GM12878 (cell line): ENCODE data around the gene NFKBIB. TPM values are rescaled to one million over a fixed set of nuclear protein-coding genes. Genes with fewer than 3 reads are reported as not detected.
A peak's percentile ranks its signal among the peaks of the same experiment; 100 is the strongest.

Experiments used
- ATAC-seq: fragments of 200-7000 bp; cut with Tn5 transposase; 3 replicates; pipeline ENCODE4 v1.9.1; 2020; ENCODE audit warnings: mild to moderate bottlenecking, moderate library complexity
- BruUV-seq: library from RNA; stranded (reverse); fragments of 400-500 nt; replicated peaks from 2 replicates; lab custom pipeline; 2021; lab: Mats Ljungman, UMichigan
- CTCF ChIA-PET: fragments of 300-600 bp; sonication (Branson Sonifier 250); formaldehyde crosslinking; extraction: SDS; loops from one replicate; lab custom pipeline; 2021; ENCODE audit warnings: inconsistent platforms; lab: Yijun Ruan, JAX
- POLR2A ChIA-PET: fragments of 350-600 bp; formaldehyde crosslinking; extraction: SDS; loops from one replicate; lab custom pipeline; 2021; ENCODE audit warnings: inconsistent platforms; lab: Charles Lee
- RAD21 ChIA-PET: fragments of 300-600 bp; sonication (Branson Sonifier 250); formaldehyde crosslinking; loops from one replicate; lab custom pipeline; 2023; ENCODE audit warnings: antibody characterized with exemption; ENCODE audit not compliant: unreplicated experiment; lab: Charles Lee
- SMC1A ChIA-PET: fragments of 300-600 bp; sonication (Branson Sonifier 250); formaldehyde crosslinking; loops from one replicate; lab custom pipeline; 2023; ENCODE audit not compliant: unreplicated experiment, uncharacterized antibody; lab: Charles Lee
- DNase-seq: peaks from one replicate; pipeline ENCODE4 v3.0.0-alpha.2; 2011; ENCODE audit warnings: low read depth, low spot score
- FAIRE-seq: peaks from 3 replicates; lab custom pipeline; 2011; peaks lifted over from hg19 to GRCh38; lab: Jason Lieb, UNC
- H2AFZ ChIP-seq: 2 replicates; pipeline ENCODE4 v1.6.0; 2011; ENCODE audit warnings: low read depth, low read length, control low read depth; ENCODE audit not compliant: control insufficient read depth
- H3K27ac ChIP-seq: 2 replicates; pipeline ENCODE4 v1.5.1; 2011; ENCODE audit warnings: control low read depth; ENCODE audit not compliant: control insufficient read depth, insufficient read depth
- H3K27me3 ChIP-seq, 2 experiments: replicated peaks in 1 of 2; 2 replicates each; pipeline versions ENCODE4 v1.6.0 to v1.6.1; 2011; ENCODE audit warnings: low read length in 1 of 2; ENCODE audit not compliant: control insufficient read depth in 2 of 2, insufficient read depth in 2 of 2
- H3K36me3 ChIP-seq, 2 experiments: 2 replicates each; pipeline ENCODE4 v1.5.1; 2011; ENCODE audit warnings: low read length in 1 of 2; ENCODE audit not compliant: control insufficient read depth in 2 of 2, insufficient read depth in 2 of 2
- H3K4me1 ChIP-seq: 2 replicates; pipeline ENCODE4 v1.6.1; 2011; ENCODE audit warnings: mild to moderate bottlenecking, low read length, moderate library complexity, mixed read lengths; ENCODE audit not compliant: control insufficient read depth, insufficient read depth
- H3K4me2 ChIP-seq: 2 replicates; pipeline ENCODE4 v1.6.0; 2011; ENCODE audit warnings: control low read depth; ENCODE audit not compliant: control insufficient read depth, insufficient read depth
- H3K4me3 ChIP-seq: fragments of 200-600 bp; sonication (generic); 2 replicates; pipeline ENCODE4 v1.5.1; 2016
- H3K79me2 ChIP-seq: 2 replicates; pipeline ENCODE4 v1.6.0; 2011; ENCODE audit warnings: low read length; ENCODE audit not compliant: control insufficient read depth, insufficient read depth
- H3K9ac ChIP-seq: 2 replicates; pipeline ENCODE4 v1.8.0; 2011; ENCODE audit warnings: low read length, control low read depth, mixed read lengths; ENCODE audit not compliant: control insufficient read depth, insufficient read depth
- H3K9me3 ChIP-seq: replicated peaks from 3 replicates; pipeline ENCODE4 v1.5.1; 2011; ENCODE audit warnings: mild to moderate bottlenecking, low read length; ENCODE audit not compliant: control insufficient read depth, insufficient read depth
- H4K20me1 ChIP-seq: 2 replicates; pipeline ENCODE4 v1.6.0; 2011; ENCODE audit not compliant: control insufficient read depth, insufficient read depth
- ATF7 ChIP-seq: fragments of 450-650 bp; IDR thresholded peaks from 2 replicates; pipeline ENCODE4 v1.6.1; 2016; ENCODE audit warnings: low read depth, mild to moderate bottlenecking
- POLR2A ChIP-seq: IDR thresholded peaks from 2 replicates; pipeline ENCODE4 v1.6.1; 2011; ENCODE audit warnings: low read depth, mild to moderate bottlenecking, low read length
- POLR2AphosphoS2 ChIP-seq: IDR thresholded peaks from 2 replicates; pipeline ENCODE4 v1.6.1; 2011; ENCODE audit warnings: low read depth, mild to moderate bottlenecking, low read length, improper control_type of control experiment, moderate library complexity
- WGBS: methylation state at CpG from one replicate; pipeline ENCODE4 v1.1.6; 2016; ENCODE audit warnings: low lambda C conversion rate; ENCODE audit not compliant: insufficient replicate concordance, insufficient coverage; ENCODE audit errors: missing lambda C conversion rate; 5-methylcytosine and 5-hydroxymethylcytosine counted together
- in situ Hi-C: fragments of 300-500 bp; cut with MboI; formaldehyde crosslinking; loops from 9 replicates; pipeline ENCODE4 v1.14.3; 2018; ENCODE audit warnings: mixed read lengths
- intact Hi-C: fragments of 100-400 bp; cut with micrococcal nuclease; formaldehyde crosslinking; loops from one replicate; pipeline ENCODE4 v1.14.2; 2022; ENCODE audit not compliant: unreplicated experiment
- polyA plus RNA-seq, 11 experiments: library from polyadenylated mRNA; depleted of rRNA in 4 of 11; unstranded in 6 of 11; stranded (reverse) in 5 of 11; fragments of >200 nt; fragmentation: Nextera tagmentation in 4 of 11; fragmentation: Illumina TruSeq in 1 of 11; extraction: Ambion mirVana in 4 of 11; extraction: Trizol in 1 of 11; gene quantifications; 1 replicate in 1 of 11; 2 replicates in 10 of 11; pipeline versions ENCODE4 v1.2.1 to v1.2.3, GENCODE V29; 2011 to 2016; ENCODE audit warnings: inconsistent platforms in 2 of 11, missing spikeins in 2 of 11, low read depth in 1 of 11
- total RNA-seq, 4 experiments: library from RNA; depleted of rRNA in 3 of 4; stranded (reverse); fragments of >200 nt in 3 of 4; fragmentation: Illumina TruSeq in 1 of 4; extraction: Trizol in 1 of 4; gene quantifications; 2 replicates each; pipeline versions ENCODE4 v1.2.1 to v1.2.3, GENCODE V29; 2013 to 2021
- TF ChIP-seq, protein P1 (sequence below): fragments of 450-650 bp; IDR thresholded peaks from 2 replicates; pipeline ENCODE4 v1.6.1; 2016; ENCODE audit warnings: mild to moderate bottlenecking, moderate library complexity, borderline replicate concordance

Gene NFKBIB
- total and polyA plus RNA-seq, 10 of the 15 experiments (the other 5 are each of a cell fraction or from before 2014, with no cell fraction given), result 1.2 to 60.9 (median 31.0) TPM

- Histone ChIP-seq H3K9ac (no peak overlapping the region), H3K4me2 (no peak overlapping the region), H3K27ac (no peak overlapping the region), H3K27me3 (no peaks in the 10 kb centered on the region), H2AFZ (no peak overlapping the region), H3K36me3 (peaks cover 7 to 12% of the 10 kb centered on the region in 2 experiments), H3K79me2 (no peaks in the 10 kb centered on the region), H3K4me3 (no peak overlapping the region), H3K4me1 (no peaks in the 10 kb centered on the region), H4K20me1 (no peaks in the 10 kb centered on the region), H3K9me3 (no peaks in the 10 kb centered on the region)
- intact Hi-C loops (no loop called here), in situ Hi-C loops (no loop called here)
- ChIA-PET POLR2A (no interaction called here), RAD21 (no interaction called here), SMC1A (no interaction called here), CTCF (interaction anchor here (0.6 to 0.7 kb wide), 2 partner anchors 8 to 74 kb away, joined by 3 to 5 read pairs; no protein-coding TSS in a partner anchor)
- DNase-seq (no peak), ATAC-seq (no peak), FAIRE-seq (no peak)
- peak; percentile 50 for TF ChIP-seq POLR2A
- TF ChIP-seq ATF7, result no peak
- TF ChIP-seq POLR2AphosphoS2, result peak; percentile 32; the same call in 1 of the 2 replicates
- TF ChIP-seq, protein P1, sequence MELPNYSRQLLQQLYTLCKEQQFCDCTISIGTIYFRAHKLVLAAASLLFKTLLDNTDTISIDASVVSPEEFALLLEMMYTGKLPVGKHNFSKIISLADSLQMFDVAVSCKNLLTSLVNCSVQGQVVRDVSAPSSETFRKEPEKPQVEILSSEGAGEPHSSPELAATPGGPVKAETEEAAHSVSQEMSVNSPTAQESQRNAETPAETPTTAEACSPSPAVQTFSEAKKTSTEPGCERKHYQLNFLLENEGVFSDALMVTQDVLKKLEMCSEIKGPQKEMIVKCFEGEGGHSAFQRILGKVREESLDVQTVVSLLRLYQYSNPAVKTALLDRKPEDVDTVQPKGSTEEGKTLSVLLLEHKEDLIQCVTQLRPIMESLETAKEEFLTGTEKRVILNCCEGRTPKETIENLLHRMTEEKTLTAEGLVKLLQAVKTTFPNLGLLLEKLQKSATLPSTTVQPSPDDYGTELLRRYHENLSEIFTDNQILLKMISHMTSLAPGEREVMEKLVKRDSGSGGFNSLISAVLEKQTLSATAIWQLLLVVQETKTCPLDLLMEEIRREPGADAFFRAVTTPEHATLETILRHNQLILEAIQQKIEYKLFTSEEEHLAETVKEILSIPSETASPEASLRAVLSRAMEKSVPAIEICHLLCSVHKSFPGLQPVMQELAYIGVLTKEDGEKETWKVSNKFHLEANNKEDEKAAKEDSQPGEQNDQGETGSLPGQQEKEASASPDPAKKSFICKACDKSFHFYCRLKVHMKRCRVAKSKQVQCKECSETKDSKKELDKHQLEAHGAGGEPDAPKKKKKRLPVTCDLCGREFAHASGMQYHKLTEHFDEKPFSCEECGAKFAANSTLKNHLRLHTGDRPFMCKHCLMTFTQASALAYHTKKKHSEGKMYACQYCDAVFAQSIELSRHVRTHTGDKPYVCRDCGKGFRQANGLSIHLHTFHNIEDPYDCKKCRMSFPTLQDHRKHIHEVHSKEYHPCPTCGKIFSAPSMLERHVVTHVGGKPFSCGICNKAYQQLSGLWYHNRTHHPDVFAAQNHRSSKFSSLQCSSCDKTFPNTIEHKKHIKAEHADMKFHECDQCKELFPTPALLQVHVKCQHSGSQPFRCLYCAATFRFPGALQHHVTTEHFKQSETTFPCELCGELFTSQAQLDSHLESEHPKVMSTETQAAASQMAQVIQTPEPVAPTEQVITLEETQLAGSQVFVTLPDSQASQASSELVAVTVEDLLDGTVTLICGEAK, result no peak
- no TSS peak for BruUV-seq
- WGBS, result 89% methylated on average over 10 of the region's 10 CpGs
Measured at GRCh38 chr19:38908911-38909310, 9.1 kb downstream of the NFKBIB start.
